ENCODE data around the gene CALML3. TPM values are rescaled to one million over a fixed set of nuclear protein-coding genes. Genes with fewer than 3 reads are reported as not detected.

CALML3 gene
- total RNA-seq, 1 experiment from 2014 or later: not detected

- TF ChIP-seq CTCF (conservative IDR thresholded peaks at IDR 0.05): no peak
- Histone ChIP-seq H2AK5ac (ENCODE audit: insufficient read length, low read length) (no peak overlapping the region), H3K79me2 (ENCODE audit: insufficient read depth, low read length) (no peaks in the 10 kb centered on the region), H3K14ac (ENCODE audit: insufficient read depth, low read length) (no peak overlapping the region), H3K56ac (ENCODE audit: insufficient read length, low read depth, low read length) (no peak overlapping the region), H3K27me3 (ENCODE audit: insufficient read depth, low read length) (no peaks in the 10 kb centered on the region), H3K18ac (ENCODE audit: insufficient read length, low read depth, low read length) (no peak overlapping the region), H3T11ph (ENCODE audit: low read length) (no peak overlapping the region), H2BK5ac (ENCODE audit: insufficient read length, low read length) (no peak overlapping the region), H3K9ac (ENCODE audit: extremely low read depth, insufficient read length, low read length) (no peak overlapping the region), H3K23me2 (ENCODE audit: insufficient read length, low read depth, low read length, poor library complexity, severe bottlenecking) (no peaks in the 10 kb centered on the region), H3K27ac (ENCODE audit: insufficient read length, low read depth, low read length) (no peak overlapping the region), H4K5ac (ENCODE audit: insufficient read length, low read depth, low read length) (no peak overlapping the region), H2BK20ac (ENCODE audit: low read depth, low read length, poor library complexity, severe bottlenecking) (no peak overlapping the region), H3K4me2 (ENCODE audit: insufficient read depth, insufficient read length, low read length) (no peak overlapping the region), H3K4ac (ENCODE audit: low read depth, low read length) (no peak overlapping the region), H4K8ac (replicated peaks; ENCODE audit: insufficient read length, low read depth, low read length) (no peak overlapping the region), H3K23ac (ENCODE audit: insufficient read length, low read depth, low read length) (no peak overlapping the region), H2AFZ (ENCODE audit: low read length) (no peak overlapping the region), H2BK15ac (ENCODE audit: low read depth, low read length) (no peak overlapping the region), H4K20me1 (ENCODE audit: control insufficient read depth, insufficient read depth, insufficient read length) (no peaks in the 10 kb centered on the region), H4K91ac (ENCODE audit: insufficient read length, low read depth, low read length) (no peak overlapping the region), H3K4me1 (ENCODE audit: insufficient read depth, low read length) (no peaks in the 10 kb centered on the region; the same call in 1 of the 2 replicates), H2BK120ac (ENCODE audit: low read depth, low read length, poor library complexity, severe bottlenecking) (no peak overlapping the region), H2BK12ac (ENCODE audit: insufficient read length, low read depth, low read length) (no peak overlapping the region), H3K79me1 (ENCODE audit: insufficient read depth, low read depth, low read length, poor library complexity, severe bottlenecking) (no peaks in the 10 kb centered on the region), H3K9me3 (ENCODE audit: control insufficient read depth, low read depth, low read length) (no peaks in the 10 kb centered on the region)
- no peak for DNase-seq
- WGBS (ENCODE audit: extremely low coverage, insufficient read length, low lambda C conversion rate): no CpG with 5 or more reads among the region's 11 CpGs
- Mint-ChIP-seq H3K4me1 (peaks cover 10 to 14% of the 10 kb centered on the region in 2 experiments), H3K9me3 (no peaks in the 10 kb centered on the region), H3K4me3 (no peak overlapping the region), H3K27me3 (ENCODE audit: low read depth) (peaks cover 2% of the 10 kb centered on the region; the same call in 1 of the 2 replicates), H3K36me3 (ENCODE audit: insufficient read depth in 1 of 3, low read depth in 3 of 3) (no peaks in the 10 kb centered on the region), H3K27ac (no peak overlapping the region)
Observed at GRCh38 chr10:5556576-5556975, 31.8 kb downstream of the CALML3 start.

Data from H9 (cell line).